HG03565 (cell line): Measurements from ENCODE around the gene CACNB1.

Experiments
- ATAC-seq: cut with Tn5 transposase; IDR thresholded peaks from one replicate; pipeline ENCODE4 v1.9.1; 2021; ENCODE audit warnings: mild to moderate bottlenecking, moderate library complexity; ENCODE audit not compliant: unreplicated experiment

Gene CACNB1

GRCh38 chr17:39197380-39198185 lies at the start of gene CACNB1:
TSS of gene CACNB1 (minus strand) at chr17:39197669. CDS start at chr17:39197495, 174 bp downstream.
- no peak for ATAC-seq

GRCh38 chr17:39246274-39246673 lies 48.8 kb upstream of the CACNB1 start:
- no peak for ATAC-seq

GRCh38 chr17:39244600-39245570 lies 47.4 kb upstream of the CACNB1 start:
- ATAC-seq, result no peak

- ATAC-seq, result no peak
Measured at GRCh38 chr17:39244016-39244599, 46.6 kb upstream of the CACNB1 start.

- no peak for ATAC-seq
Measured at GRCh38 chr17:39243155-39243554, 45.7 kb upstream of the CACNB1 start.

- ATAC-seq, result no peak
Measured at GRCh38 chr17:39240631-39241030, 43.2 kb upstream of the CACNB1 start.

- ATAC-seq, result no peak
Measured at GRCh38 chr17:39239640-39240314, 42.3 kb upstream of the CACNB1 start.

- no peak for ATAC-seq
Measured at GRCh38 chr17:39238311-39238972, 41.0 kb upstream of the CACNB1 start.

- ATAC-seq, result no peak
Measured at GRCh38 chr17:39237586-39237985, 40.1 kb upstream of the CACNB1 start.

- no peak for ATAC-seq
Measured at GRCh38 chr17:39236981-39237441, 39.5 kb upstream of the CACNB1 start.

GRCh38 chr17:39236450-39236927 lies 39.0 kb upstream of the CACNB1 start:
- no peak for ATAC-seq

GRCh38 chr17:39235555-39236449 lies 38.3 kb upstream of the CACNB1 start:
- ATAC-seq, result no peak

- ATAC-seq, result no peak
Measured at GRCh38 chr17:39231591-39232551, 34.4 kb upstream of the CACNB1 start.

GRCh38 chr17:39231091-39231561 lies 33.7 kb upstream of the CACNB1 start:
- ATAC-seq, result no peak

- no peak for ATAC-seq
Measured at GRCh38 chr17:39230361-39230760, 32.9 kb upstream of the CACNB1 start.

GRCh38 chr17:39229274-39229913 lies 31.9 kb upstream of the CACNB1 start:
- ATAC-seq, result no peak

- ATAC-seq, result no peak
Measured at GRCh38 chr17:39227364-39227919, 30.0 kb upstream of the CACNB1 start.
